HG02938 (cell line): Measurements from ENCODE around the gene NKAIN2.
"Not testable (repeated sequence)": the region's sequence is repeated elsewhere in the genome, so short reads cannot be mapped to it uniquely, and the experiment has no call there.

Experiments used
- ATAC-seq: cut with Tn5 transposase; IDR thresholded peaks from one replicate; pipeline ENCODE4 v1.9.1; 2021; ENCODE audit warnings: mild to moderate bottlenecking, moderate library complexity; ENCODE audit not compliant: unreplicated experiment

The NKAIN2 gene

DNA sequence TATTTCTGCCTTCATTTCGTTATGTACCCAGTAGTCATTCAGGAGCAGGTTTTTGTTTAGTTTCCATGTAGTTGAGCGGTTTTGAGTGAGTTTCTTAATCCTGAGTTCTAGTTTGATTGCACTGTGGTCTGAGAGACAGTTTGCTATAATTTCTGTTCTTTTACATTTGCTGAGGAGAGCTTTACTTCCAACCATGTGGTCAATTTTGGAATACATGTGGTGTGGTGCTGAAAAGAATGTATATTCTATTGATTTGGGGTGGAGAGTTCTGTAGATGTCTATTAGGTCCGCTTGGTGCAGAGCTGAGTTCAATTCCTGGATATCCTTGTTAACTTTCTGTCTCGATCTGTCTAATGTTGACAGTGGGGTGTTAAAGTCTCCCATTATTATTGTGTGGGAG is 606.8 kb downstream of the NKAIN2 start:
- ATAC-seq, result not testable (repeated sequence)

DNA sequence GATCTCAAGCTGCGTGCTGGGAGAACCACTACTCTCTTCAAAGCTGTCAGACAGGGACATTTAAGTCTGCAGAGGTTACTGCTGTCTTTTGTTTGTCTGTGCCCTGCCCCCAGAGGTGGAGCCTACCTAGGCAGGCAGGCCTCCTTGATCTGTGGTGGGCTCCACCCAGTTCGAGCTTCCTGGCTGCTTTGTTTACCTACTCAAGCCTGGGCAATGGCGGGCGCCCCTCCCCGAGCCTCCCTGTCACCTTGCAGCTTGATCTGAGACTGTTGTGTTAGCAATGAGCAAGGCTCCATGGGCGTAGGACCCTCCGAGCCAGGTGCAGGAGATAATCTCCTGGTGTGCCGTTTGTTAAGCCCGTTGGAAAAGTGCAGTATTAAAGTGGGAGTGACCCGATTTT is 609.0 kb downstream of the NKAIN2 start:
- not testable (repeated sequence) for ATAC-seq

DNA sequence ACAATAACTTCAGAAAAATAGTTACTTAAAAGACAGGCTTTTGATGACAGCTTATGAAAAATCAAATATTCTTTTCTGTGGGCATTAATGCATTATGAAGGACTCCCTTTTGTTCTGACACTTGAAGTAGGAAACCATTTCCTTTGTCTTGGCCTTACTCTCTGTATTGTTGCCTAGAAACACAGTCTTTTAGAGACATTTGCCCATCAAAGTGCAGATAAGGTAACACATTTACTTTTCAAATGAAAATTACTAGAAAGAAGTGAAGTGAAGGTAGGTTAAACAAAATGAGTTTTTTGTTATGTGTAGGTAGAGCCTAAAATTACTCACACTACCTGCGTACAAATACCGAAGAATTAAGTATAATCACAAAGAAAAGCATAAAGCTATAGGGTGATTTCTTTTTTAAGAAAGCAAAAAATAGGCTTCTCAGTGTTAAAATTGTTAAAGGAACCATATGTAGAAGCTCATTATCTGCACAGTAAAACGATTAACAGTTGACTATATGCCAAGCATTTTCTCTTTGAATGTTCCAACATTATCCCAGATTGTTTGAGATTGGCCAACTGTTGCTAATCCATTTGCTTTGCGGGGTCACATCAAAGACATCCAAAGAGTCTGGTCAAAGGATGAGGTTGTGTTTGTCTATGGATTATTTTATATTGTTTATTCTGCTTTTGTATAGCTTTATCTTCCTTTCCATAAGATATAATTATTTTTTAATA is 616.6 kb downstream of the NKAIN2 start:
- ATAC-seq, result no peak

DNA sequence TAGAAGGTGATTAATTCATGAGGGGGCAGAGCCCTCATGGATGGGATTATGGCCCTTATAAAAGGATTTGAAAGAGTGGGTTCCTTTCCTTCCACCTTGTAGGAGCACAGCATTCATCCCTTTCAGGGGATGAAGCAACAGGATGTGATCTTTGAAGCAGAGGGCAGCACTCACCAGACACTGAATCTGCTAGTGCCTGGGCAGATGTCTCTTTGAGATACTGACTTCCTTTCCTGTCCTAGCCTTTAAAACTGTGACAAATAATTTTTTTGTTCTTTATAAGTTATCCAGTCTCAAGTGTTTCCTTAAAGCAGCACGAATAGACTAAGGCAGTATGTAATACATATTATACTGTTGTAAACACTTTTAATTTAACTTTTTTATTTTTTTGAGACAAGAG is 620.0 kb downstream of the NKAIN2 start:
- no peak for ATAC-seq

DNA sequence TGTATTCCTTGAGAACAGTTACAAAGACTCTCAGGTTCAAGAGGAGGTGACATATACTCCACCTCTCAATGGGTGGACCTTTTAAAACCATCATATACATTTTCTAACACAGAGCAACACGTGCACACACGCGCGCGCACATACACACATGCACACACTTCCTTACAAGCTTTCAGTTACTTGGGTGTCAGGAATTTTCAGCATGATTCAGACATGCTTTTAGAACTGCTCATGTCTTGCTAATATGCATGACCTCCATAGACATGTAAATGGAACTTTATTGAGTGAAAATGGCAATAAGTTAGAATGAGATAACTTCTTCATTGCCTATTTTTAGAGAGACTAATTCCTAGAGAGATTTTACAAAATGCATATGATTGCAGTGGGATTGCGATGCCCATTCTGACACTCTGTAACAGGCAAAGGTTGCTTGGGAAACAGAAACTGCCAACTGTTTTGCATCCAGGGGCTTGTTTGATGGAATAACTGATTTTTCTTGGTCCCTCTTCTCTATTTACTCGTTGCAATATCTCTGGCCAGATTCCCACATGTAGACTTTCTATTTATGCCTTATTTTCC is 627.2 kb downstream of the NKAIN2 start:
- no peak for ATAC-seq

DNA sequence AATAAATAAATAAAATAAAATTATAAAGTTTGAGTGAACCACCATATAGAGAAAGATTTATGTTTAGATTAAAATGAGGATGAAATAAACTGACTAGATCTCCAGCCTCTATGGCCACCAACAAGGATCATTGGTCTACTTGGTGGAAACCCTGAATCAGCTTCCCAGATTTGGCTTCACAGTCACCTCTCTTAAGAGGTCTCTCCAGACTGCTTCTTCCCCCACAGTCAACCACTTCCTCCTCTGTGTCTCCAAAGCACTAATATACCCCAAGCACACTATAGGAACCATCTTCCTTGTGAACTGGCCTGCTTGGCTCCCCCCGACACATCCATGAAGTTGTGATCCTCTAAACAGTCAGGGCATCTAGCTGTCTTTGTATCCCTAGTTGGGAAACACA is 629.0 kb downstream of the NKAIN2 start:
- ATAC-seq, result no peak

DNA sequence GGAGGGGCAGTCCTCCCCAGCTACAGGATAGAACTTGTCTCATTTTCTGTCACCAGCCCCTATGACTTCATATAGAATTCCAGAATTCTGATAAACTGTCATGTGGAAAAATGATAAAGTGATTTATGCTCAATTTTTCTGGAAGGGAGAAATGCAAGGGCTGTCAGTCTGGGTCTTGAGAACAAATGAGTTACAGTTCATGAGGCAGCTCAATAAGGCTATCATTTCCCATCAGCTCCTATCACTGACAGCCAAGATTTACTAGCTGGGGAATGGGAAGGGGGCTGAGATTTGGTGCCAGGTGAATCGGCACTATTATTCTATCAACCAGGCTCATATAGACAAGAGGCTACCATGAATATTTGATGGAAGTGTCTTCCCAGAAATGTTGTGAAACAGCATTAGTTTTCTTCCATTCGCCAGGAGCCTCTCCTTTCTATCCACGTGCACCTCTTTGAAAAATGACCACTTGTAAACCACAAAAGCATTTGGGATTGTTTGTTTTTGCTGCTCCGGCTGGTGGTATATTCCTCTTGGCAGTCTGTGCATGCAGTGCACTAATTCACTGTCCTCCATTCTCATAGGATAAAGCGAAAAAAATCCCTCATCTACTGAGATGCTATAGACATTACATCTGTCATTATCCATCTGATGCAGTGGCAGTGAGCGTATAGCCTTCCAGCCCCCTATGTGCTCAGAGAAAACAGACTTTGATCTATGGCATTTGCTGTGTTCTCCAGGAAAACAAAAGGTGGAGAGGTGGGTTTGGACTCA is 629.9 kb downstream of the NKAIN2 start:
- no peak for ATAC-seq

DNA sequence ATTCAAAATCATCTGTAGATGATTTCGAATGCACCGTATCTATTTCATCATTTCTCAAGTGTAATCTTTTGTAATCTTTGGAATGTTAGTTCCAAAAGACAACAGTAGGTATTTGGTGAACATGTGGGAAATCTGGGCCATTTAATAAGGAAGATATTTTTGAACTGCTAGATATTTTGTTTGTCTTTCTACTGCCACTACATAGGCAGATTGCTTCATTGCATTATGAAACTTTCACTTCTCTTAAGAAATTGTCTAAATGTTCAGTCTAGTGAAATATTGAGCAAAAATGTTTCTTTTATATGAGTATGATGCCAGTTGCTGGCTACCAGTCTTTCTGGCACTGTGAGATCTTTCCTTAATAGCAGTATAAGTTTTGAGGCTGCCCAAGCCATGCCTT is 630.8 kb downstream of the NKAIN2 start:
- ATAC-seq, result no peak

DNA sequence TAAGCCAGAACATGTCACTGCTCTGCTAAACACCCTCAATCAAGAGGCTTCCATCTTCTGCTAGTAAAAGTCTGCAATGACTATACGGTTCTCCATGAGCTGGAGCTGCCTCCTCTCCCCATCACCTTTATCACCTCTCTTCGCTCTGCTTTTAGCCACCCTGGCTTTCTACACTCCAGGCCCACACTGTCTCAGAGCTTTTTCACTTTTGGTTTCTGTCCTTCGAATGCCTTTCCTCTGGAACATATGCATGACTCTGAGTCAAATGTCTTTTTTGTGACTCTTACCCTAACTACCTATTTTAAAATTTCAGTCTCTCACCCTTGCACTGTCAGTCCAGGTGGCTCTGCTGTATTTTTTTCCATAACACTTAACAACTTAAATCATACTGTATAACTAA is 633.1 kb downstream of the NKAIN2 start:
- no peak for ATAC-seq

DNA sequence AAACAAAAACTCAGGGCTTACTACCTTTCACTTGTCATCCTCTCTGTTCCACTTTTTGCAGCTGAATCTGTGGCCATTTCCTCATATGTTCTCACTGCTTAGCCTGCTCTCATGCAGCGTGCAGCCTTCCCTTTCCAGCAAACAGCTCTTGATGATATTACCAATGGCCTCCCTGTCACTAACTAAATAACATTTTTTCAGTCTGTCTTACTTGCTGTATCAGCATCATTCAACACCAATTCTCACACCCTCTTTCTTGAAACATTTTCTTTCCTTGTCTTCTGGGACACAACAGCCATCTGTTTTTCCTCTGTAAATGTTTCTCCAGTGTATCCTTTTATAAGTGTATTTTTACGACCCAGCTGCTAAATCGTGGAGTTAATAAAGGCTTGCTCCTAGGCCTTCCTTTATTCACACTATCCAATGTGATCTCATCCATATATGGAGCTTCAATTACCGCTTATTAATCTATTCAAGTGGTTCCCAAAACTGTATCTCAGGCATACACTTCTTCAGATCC is 634.9 kb downstream of the NKAIN2 start:
- ATAC-seq, result no peak

DNA sequence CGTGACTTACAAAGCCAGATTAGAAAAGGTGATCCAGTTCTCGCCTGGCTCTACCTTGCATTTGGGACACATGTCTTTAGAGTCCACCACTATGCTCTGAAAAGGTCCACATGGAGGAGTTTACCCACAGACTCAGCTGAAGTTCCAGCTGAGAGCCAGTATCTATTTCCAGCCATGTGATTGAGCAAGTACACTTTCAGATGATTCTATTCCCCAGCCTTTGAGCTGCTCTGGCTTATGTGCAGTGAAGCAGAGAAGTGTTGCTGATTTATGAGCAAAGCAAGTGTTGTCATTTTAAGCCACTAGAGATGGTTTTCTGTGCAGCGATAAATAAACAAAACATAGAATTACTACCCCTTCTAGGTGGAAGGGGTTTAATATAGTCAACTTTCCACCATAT is 637.8 kb downstream of the NKAIN2 start:
- ATAC-seq, result no peak

DNA sequence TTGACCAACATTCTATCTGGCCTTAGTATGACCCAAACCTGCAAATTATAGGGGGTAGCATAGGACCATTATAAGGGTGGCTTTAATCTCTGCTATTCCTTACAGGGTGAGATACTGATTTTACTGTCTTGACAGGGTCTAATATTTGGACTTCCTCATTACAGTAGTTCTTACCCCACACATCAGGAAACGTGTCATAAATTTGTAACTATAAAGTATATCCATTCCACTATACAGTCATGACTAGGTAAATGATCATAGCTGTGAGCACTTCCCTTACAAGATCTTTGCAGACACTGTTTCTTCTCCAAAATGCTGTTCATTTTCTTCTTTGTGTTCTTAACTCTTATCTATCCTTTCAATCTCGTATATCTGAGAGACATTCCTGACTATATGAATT is 639.9 kb downstream of the NKAIN2 start:
- ATAC-seq, result no peak

DNA sequence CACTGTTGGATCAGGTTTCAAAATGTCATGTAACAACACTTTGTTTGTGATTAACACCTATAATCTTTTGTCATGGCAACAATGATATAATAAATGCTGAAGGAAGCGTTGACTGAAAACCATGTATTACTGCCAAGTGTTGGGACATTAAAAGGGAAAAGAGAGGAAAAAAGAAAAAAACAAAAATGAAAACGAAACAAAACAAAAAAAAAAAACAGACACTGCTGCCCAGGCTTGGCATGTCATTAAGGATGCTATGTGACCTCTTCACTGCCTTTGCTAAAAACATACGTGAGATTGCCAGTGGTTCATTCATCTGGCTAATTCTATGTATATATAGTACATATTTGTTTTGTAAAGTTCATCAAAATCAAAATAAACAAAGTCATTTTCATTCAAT is 641.9 kb downstream of the NKAIN2 start:
- no peak for ATAC-seq

DNA sequence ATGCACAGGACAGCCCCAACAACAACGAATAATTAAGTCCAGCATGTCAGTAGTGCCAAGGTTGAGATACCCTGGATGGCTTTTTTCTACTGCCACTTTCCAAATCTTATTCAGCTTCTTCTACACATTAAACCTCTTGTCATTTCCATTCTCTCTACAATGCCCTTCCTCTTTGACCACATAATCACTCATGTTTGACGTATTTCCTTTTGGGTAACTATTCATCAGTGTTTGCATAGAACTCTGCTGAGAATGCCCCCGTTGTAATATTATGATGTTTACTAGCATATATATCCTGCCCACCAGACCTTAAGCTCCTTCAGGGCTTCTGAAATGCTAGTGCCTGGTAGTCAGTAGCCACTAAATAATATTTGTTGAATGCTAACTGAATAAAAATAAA is 643.3 kb downstream of the NKAIN2 start:
- ATAC-seq, result no peak

DNA sequence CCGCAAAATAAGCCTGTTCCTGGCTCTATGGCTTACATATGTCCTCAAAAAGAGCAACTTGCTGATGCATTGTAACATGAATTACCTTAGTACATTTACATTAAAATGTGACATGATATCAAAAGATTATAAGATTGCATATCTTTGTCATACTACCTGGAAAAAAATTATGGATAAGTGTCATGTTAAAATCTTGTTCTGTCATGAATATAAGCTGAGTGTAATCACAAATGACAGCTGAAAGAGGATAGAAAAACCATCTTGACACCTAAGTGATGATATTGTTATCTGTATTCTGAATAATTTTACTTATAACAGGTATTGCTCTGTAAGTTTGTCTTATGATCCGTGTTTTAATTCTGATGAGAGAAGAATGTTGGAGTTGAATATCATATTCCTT is 655.6 kb downstream of the NKAIN2 start:
- ATAC-seq, result no peak

DNA sequence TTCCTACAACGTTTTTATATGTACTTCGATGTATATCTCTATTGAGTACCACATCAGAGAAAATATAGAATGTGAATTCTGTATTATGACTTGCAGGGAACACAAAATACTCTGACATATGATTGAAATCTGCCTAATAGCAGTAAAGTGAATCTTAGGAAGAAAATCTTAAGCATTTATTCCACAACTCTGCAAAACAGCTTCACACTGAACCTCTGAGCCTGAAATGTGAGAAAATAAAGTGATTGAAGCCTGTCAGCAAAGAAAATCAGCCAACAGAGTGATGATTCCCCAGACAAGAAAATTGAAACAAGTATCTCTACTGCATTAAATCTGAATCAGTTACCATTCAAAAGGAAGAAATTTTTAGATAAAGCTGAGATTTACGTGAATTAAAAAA is 659.1 kb downstream of the NKAIN2 start:
- no peak for ATAC-seq

DNA sequence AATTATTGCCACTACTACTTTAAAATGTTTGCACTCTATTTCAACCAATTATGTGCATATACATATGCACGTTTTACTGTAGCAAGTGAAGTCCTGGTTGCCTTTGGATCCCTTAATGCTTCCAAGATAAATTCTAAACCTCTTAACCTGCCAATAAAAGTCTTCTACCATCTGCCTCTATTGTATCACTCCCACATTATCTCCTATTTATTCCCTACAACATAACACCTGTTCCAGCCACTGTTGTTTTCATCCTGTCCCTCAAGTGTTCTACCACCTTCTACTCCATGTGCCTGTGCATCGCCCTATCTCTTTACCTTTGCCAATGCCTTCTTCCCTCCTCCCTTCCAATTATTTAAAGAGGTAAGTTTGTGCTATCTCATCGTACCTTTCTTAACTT is 659.6 kb downstream of the NKAIN2 start:
- no peak for ATAC-seq

DNA sequence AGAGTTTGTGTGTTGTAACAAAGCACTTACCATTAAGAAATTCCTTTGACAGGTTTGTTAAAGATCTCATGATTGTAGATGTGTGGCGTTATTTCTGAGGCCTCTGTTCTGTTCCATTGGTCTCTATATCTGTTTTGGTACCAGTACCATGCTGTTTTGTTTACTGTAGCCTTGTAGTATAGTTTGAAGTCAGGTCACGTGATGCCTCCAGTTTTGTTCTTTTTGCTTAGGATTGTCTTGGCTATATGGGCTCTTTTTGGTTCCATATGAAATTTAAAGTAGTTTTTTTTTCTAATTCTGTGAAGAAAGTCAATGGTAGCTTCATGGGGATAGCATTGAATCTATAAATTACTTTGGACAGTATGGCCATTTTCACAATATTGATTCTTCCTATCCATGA is 660.9 kb downstream of the NKAIN2 start:
- ATAC-seq, result not testable (repeated sequence)

DNA sequence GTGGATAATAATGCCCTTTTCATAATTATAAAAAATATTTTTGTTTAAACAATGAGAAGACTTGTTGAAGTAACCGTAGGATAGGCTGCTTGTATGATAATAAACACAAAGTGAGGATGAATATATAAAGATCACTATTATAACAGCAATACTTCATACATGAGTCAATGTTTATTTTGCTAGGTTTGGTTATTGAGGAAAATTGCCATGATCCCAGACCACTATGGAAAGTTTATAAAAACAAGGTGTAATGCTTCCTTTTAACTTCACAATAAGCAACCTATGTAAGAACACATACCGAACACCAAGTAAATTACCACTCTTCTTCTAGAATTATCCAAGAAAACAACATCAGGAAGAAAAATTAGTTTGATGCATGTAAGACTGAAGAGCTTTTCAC is 663.3 kb downstream of the NKAIN2 start:
- ATAC-seq, result no peak

DNA sequence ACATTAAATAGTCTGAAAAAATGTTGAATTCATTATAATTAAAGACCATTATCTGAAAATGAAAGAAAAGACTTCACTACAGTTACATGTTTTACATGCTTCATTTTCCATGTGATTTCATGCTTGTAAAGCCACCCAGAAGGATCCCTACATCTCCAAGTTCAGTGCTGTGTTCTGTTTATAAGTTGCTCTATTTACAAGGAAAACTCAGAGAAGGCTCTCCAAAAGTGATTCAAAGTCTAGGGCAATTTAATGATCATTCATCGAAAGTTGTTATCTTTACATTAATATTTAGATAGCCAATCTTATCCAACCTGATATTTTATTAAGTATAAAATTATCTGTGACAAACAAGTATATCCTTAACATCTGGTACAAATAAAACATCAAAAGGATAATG is 663.7 kb downstream of the NKAIN2 start:
- no peak for ATAC-seq

DNA sequence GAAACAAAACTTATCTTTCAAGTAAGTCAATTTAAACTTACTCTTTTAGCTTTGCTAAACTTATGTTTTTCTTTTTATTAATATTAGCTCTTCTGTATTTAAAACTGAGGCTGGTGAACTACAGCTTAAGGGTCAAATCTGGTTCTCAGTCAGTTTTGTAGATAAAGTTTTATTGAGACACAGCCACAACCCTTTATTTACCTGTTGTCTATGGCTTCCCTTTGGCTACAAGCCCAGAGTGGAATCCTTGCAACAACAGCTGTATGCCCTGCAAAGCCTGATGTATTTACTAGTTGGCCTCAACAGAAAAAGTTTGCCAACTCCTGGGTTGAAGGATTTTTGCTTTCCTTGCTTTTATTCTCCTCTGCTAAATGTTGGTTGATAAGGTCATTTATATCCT is 667.1 kb downstream of the NKAIN2 start:
- no peak for ATAC-seq

DNA sequence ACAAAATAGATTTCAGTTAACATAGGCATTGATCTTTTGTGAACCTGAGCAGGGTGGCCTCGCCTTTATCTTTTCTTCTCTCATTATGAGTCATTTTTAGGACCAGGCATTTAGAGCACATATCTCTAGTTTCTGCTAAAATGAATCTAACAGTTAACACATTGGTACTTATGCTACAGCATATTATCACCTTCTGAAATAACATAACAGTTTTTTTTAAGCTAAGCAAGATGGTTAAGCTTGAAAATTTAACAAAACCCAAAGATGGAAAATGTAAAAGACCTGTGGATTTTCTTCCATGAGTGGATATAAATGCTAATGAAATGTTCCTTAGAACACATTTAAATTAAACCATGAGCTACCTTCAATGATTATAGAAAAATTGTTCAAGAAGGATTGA is 671.5 kb downstream of the NKAIN2 start:
- no peak for ATAC-seq
